Measurements from ENCODE around the gene TYK2. TPM values are rescaled to one million over a fixed set of nuclear protein-coding genes. Genes with fewer than 3 reads are reported as not detected.
A peak's percentile ranks its signal among the peaks of the same experiment; 100 is the strongest.

The TYK2 gene
- total RNA-seq, 1 donor from 2014 or later = 80.7 TPM

GRCh38 chr19:10353793-10354391 lies 26.5 kb downstream of the TYK2 start:
- DNase-seq (ENCODE audit: low spot score in 2 of 2) = no peak
- intact Hi-C loops (cut with DNase I) = no loop called here
- H3K27ac ChIP-seq = no peak overlapping the region

GRCh38 chr19:10352764-10353671 lies 27.4 kb downstream of the TYK2 start:
- DNase-seq (ENCODE audit: low spot score in 2 of 2) = no peak
- H3K27ac ChIP-seq = no peak overlapping the region
- no peaks in the 10 kb centered on the region for H3K27me3 ChIP-seq
- TF ChIP-seq CTCF (IDR thresholded peaks at IDR 0.05) = no peak
- H3K36me3 ChIP-seq = peaks cover 39 to 57% of the 10 kb centered on the region in 2 donors
- no peak overlapping the region for H3K4me3 ChIP-seq
- no peaks in the 10 kb centered on the region for H3K4me1 ChIP-seq
- intact Hi-C loops (cut with DNase I) = no loop called here
- H3K9me3 ChIP-seq = no peaks in the 10 kb centered on the region

More at GRCh38 chr19:10353793-10354391, 26.5 kb downstream of the TYK2 start:
- no peaks in the 10 kb centered on the region for H3K4me1 ChIP-seq
- H3K9me3 ChIP-seq = no peaks in the 10 kb centered on the region
- no peak overlapping the region for H3K4me3 ChIP-seq
- H3K36me3 ChIP-seq = peaks cover 44 to 63% of the 10 kb centered on the region in 2 donors
- no peaks in the 10 kb centered on the region for H3K27me3 ChIP-seq
- no peak for TF ChIP-seq CTCF (IDR thresholded peaks at IDR 0.05)

- no peaks in the 10 kb centered on the region for H3K27me3 ChIP-seq
- intact Hi-C loops (cut with DNase I) = no loop called here
- H3K36me3 ChIP-seq = peaks cover 0 to 5% of the 10 kb centered on the region in 2 donors
- no peaks in the 10 kb centered on the region for H3K4me1 ChIP-seq
- DNase-seq (ENCODE audit: low spot score in 2 of 2) = no peak
- H3K27ac ChIP-seq = no peak overlapping the region
- H3K9me3 ChIP-seq = no peaks in the 10 kb centered on the region
- no peak overlapping the region for H3K4me3 ChIP-seq
- TF ChIP-seq CTCF (IDR thresholded peaks at IDR 0.05) = no peak
Measured at GRCh38 chr19:10346509-10346908, 33.9 kb downstream of the TYK2 start.

- no peak for TF ChIP-seq CTCF (IDR thresholded peaks at IDR 0.05)
- Histone ChIP-seq H3K4me1 (no peaks in the 10 kb centered on the region), H3K36me3 (no peaks in the 10 kb centered on the region), H3K9me3 (no peaks in the 10 kb centered on the region), H3K27ac (peak overlapping the region; percentile 50 to 67), H3K4me3 (no peak overlapping the region), H3K27me3 (no peaks in the 10 kb centered on the region)
- no peak for DNase-seq (ENCODE audit: low spot score in 2 of 2)
- intact Hi-C loops (cut with DNase I) = no loop called here
Measured at GRCh38 chr19:10344780-10345179, 35.6 kb downstream of the TYK2 start.

- DNase-seq (ENCODE audit: low spot score in 2 of 2) = no peak
- Histone ChIP-seq H3K27ac (no peak overlapping the region), H3K27me3 (no peaks in the 10 kb centered on the region), H3K4me1 (no peaks in the 10 kb centered on the region), H3K9me3 (no peaks in the 10 kb centered on the region), H3K36me3 (no peaks in the 10 kb centered on the region), H3K4me3 (no peak overlapping the region)
- TF ChIP-seq CTCF (IDR thresholded peaks at IDR 0.05) = no peak
- intact Hi-C loops (cut with DNase I) = no loop called here
Measured at GRCh38 chr19:10343495-10343894, 36.9 kb downstream of the TYK2 start.
